Activated naive CD4-positive, alpha-beta T cell (primary cell): ENCODE measurements around the gene HSPB2.
A peak's percentile ranks its signal among the peaks of the same experiment; 100 is the strongest.
"Not testable (repeated sequence)": the region's sequence is repeated elsewhere in the genome, so short reads cannot be mapped to it uniquely, and the experiment has no call there.

Source experiments
- DNase-seq, 4 experiments: peaks; one replicate each; lab custom pipeline; 2025; lab: John Stamatoyannopoulos, UW

Gene HSPB2

GRCh38 chr11:111912535-111912934, at the start of gene HSPB2:
Gene HSPB2, plus strand, starts transcription at chr11:111912734. Its CDS starts 96 bp downstream, at chr11:111912830.
- DNase-seq, result no peak

GRCh38 chr11:111870113-111870512, 42.4 kb upstream of the HSPB2 start:
- DNase-seq, result no peak

GRCh38 chr11:111870522-111870885, 42.0 kb upstream of the HSPB2 start:
- no peak for DNase-seq

GRCh38 chr11:111870886-111871692, 41.4 kb upstream of the HSPB2 start, which contains the start of gene ALG9:
Gene ALG9, minus strand, starts transcription at chr11:111871581. Its CDS starts 99 bp downstream, at chr11:111871482.
- peak; percentile 83 to 93 (median 84) for DNase-seq

GRCh38 chr11:111871693-111872161, 40.8 kb upstream of the HSPB2 start:
- DNase-seq, result no peak

- no peak for DNase-seq
Observed at GRCh38 chr11:111878385-111878848, 34.1 kb upstream of the HSPB2 start.

GRCh38 chr11:111878849-111879636, 33.5 kb upstream of the HSPB2 start, which contains the start of the genes CFAP68 and FDXACB1:
Gene CFAP68, plus strand, starts transcription at chr11:111879541. Its CDS starts 20 bp downstream, at chr11:111879561.
Gene FDXACB1, minus strand, starts transcription at chr11:111879165. Its CDS starts 33 bp downstream, at chr11:111879132.
- DNase-seq, result peak; percentile 77 to 91 (median 85)

GRCh38 chr11:111879637-111879960, 32.9 kb upstream of the HSPB2 start:
- no peak for DNase-seq

GRCh38 chr11:111882202-111882601, 30.3 kb upstream of the HSPB2 start:
- no peak for DNase-seq

GRCh38 chr11:111885053-111885452, 27.5 kb upstream of the HSPB2 start:
- not testable (repeated sequence) for DNase-seq

- DNase-seq, result no peak
Observed at GRCh38 chr11:111886032-111886431, 26.5 kb upstream of the HSPB2 start.

GRCh38 chr11:111886844-111887243, 25.7 kb upstream of the HSPB2 start:
- DNase-seq, result no peak

- DNase-seq, result no peak
Observed at GRCh38 chr11:111905411-111905810, 7.1 kb upstream of the HSPB2 start.

GRCh38 chr11:111906680-111907079, 5.9 kb upstream of the HSPB2 start:
- DNase-seq, result no peak

GRCh38 chr11:111908639-111909305, 3.8 kb upstream of the HSPB2 start:
- no peak for DNase-seq

- DNase-seq, result no peak
Observed at GRCh38 chr11:111909378-111909777, 3.2 kb upstream of the HSPB2 start.

GRCh38 chr11:111910676-111911562, 1.6 kb upstream of the HSPB2 start:
- DNase-seq, result no peak

GRCh38 chr11:111911563-111912401, 752 bp upstream of the HSPB2 start, which contains the start of gene CRYAB:
Gene CRYAB, minus strand, starts transcription at chr11:111911770. Its CDS starts 46 bp downstream, at chr11:111911724.
- no peak for DNase-seq

GRCh38 chr11:111913031-111913861, 712 bp downstream of the HSPB2 start:
- DNase-seq, result no peak
